ENCODE results near the gene ACTRT3. TPM values are rescaled to one million over a fixed set of nuclear protein-coding genes. Genes with fewer than 3 reads are reported as not detected.

Gene ACTRT3
- total and polyA plus RNA-seq, 2 of the 13 experiments (the other 11 are each of a cell fraction or from before 2014, with no cell fraction given), result 0.42 to 0.97 TPM

DNA sequence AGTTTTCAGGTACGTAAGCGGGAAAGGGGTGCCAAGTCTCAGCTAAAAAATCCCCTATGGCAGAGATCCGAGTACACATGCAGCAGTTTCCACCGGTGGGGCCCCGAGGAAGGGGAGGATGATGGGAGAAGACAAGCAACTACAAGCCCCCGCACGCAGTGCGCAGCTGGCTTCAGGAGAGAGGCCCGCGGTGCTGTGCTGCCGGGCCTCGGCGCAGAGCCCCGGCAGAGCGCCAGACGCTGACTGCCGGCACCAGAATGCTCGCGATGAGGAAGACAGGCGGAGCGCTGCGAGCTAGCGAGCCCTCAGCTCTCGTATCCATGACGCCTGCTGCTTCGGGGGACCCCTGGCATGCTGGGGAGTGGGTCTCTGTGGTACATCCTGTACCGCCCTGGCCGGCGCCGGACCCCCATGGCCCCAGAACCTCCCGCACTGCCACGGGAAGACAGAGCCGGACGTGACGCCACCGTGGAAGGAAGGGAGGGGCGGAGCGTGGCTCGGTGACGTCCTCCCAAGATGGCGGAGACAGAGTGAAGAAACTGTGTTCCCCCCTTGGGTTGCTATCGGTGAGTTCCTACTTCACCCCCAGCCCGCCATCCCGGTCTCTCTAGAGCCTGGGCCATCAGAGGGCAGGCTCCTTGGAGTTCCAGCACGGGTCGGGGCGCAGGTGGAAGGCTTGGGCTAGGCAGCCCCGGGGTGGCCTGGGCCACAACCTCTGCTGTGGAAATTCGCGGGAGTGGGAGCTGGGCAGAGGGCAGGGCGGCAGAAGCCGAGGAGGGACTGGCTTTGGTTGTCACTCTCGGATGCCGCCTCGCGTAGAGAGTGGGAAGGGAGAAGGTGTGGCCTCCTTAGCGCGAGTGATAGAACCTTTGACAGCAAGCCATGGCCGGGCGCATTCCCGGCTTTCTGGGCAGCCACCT is 3.8 kb upstream of the ACTRT3 start, which contains the start of gene MYNN (continued):
- TF ChIP-seq HNRNPUL1 (IDR thresholded peaks at IDR 0.05; ENCODE audit: low read depth, low read length), result no peak
- TF ChIP-seq, protein P1, sequence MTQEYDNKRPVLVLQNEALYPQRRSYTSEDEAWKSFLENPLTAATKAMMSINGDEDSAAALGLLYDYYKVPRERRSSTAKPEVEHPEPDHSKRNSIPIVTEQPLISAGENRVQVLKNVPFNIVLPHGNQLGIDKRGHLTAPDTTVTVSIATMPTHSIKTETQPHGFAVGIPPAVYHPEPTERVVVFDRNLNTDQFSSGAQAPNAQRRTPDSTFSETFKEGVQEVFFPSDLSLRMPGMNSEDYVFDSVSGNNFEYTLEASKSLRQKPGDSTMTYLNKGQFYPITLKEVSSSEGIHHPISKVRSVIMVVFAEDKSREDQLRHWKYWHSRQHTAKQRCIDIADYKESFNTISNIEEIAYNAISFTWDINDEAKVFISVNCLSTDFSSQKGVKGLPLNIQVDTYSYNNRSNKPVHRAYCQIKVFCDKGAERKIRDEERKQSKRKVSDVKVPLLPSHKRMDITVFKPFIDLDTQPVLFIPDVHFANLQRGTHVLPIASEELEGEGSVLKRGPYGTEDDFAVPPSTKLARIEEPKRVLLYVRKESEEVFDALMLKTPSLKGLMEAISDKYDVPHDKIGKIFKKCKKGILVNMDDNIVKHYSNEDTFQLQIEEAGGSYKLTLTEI (CRISPR knock-in tag; conservative IDR thresholded peaks at IDR 0.05), result no peak
- TF ChIP-seq ZNF629 (CRISPR knock-in tag; conservative IDR thresholded peaks at IDR 0.05), result 0 out of 2 replicates have a peak, but pooled peaks have one; percentile 25
- no peak; the same call in 1 of the 2 replicates for TF ChIP-seq MTF2 (CRISPR knock-in tag; IDR thresholded peaks at IDR 0.05; ENCODE audit: borderline replicate concordance)
- no peak for TF ChIP-seq ZNF234 (CRISPR knock-in tag; conservative IDR thresholded peaks at IDR 0.05)
- TF ChIP-seq, protein P2, sequence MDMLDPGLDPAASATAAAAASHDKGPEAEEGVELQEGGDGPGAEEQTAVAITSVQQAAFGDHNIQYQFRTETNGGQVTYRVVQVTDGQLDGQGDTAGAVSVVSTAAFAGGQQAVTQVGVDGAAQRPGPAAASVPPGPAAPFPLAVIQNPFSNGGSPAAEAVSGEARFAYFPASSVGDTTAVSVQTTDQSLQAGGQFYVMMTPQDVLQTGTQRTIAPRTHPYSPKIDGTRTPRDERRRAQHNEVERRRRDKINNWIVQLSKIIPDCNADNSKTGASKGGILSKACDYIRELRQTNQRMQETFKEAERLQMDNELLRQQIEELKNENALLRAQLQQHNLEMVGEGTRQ (IDR thresholded peaks at IDR 0.05; ENCODE audit: low read depth, low read length), result no peak
- TF ChIP-seq, protein P2 (CRISPR knock-in tag; IDR thresholded peaks at IDR 0.05; ENCODE audit: borderline replicate concordance), result no peak; the same call in 1 of the 2 replicates
- TF ChIP-seq ZNF230 (CRISPR knock-in tag; IDR thresholded peaks at IDR 0.05), result peak; percentile 64; the same call in 1 of the 2 replicates
- TF ChIP-seq, protein P3, sequence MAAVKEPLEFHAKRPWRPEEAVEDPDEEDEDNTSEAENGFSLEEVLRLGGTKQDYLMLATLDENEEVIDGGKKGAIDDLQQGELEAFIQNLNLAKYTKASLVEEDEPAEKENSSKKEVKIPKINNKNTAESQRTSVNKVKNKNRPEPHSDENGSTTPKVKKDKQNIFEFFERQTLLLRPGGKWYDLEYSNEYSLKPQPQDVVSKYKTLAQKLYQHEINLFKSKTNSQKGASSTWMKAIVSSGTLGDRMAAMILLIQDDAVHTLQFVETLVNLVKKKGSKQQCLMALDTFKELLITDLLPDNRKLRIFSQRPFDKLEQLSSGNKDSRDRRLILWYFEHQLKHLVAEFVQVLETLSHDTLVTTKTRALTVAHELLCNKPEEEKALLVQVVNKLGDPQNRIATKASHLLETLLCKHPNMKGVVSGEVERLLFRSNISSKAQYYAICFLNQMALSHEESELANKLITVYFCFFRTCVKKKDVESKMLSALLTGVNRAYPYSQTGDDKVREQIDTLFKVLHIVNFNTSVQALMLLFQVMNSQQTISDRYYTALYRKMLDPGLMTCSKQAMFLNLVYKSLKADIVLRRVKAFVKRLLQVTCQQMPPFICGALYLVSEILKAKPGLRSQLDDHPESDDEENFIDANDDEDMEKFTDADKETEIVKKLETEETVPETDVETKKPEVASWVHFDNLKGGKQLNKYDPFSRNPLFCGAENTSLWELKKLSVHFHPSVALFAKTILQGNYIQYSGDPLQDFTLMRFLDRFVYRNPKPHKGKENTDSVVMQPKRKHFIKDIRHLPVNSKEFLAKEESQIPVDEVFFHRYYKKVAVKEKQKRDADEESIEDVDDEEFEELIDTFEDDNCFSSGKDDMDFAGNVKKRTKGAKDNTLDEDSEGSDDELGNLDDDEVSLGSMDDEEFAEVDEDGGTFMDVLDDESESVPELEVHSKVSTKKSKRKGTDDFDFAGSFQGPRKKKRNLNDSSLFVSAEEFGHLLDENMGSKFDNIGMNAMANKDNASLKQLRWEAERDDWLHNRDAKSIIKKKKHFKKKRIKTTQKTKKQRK (IDR thresholded peaks at IDR 0.05; ENCODE audit: low read length), result no peak
- TF ChIP-seq, protein P4, sequence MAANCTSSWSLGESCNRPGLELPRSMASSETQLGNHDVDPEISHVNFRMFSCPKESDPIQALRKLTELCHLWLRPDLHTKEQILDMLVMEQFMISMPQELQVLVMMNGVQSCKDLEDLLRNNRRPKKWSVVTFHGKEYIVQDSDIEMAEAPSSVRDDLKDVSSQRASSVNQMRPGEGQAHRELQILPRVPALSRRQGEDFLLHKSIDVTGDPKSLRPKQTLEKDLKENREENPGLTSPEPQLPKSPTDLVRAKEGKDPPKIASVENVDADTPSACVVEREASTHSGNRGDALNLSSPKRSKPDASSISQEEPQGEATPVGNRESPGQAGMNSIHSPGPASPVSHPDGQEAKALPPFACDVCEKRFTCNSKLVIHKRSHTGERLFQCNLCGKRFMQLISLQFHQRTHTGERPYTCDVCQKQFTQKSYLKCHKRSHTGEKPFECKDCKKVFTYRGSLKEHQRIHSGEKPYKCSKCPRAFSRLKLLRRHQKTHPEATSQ (CRISPR knock-in tag; IDR thresholded peaks at IDR 0.05; ENCODE audit: borderline replicate concordance), result no peak
- TF ChIP-seq, protein P5, sequence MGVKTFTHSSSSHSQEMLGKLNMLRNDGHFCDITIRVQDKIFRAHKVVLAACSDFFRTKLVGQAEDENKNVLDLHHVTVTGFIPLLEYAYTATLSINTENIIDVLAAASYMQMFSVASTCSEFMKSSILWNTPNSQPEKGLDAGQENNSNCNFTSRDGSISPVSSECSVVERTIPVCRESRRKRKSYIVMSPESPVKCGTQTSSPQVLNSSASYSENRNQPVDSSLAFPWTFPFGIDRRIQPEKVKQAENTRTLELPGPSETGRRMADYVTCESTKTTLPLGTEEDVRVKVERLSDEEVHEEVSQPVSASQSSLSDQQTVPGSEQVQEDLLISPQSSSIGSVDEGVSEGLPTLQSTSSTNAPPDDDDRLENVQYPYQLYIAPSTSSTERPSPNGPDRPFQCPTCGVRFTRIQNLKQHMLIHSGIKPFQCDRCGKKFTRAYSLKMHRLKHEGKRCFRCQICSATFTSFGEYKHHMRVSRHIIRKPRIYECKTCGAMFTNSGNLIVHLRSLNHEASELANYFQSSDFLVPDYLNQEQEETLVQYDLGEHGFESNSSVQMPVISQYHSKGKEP (CRISPR knock-in tag; IDR thresholded peaks at IDR 0.05), result no peak
- no peak for TF ChIP-seq RFXANK (CRISPR knock-in tag; IDR thresholded peaks at IDR 0.05)
- TF ChIP-seq ZNF225 (CRISPR knock-in tag; IDR thresholded peaks at IDR 0.05), result peak; percentile 83
- TF ChIP-seq KLF6 (CRISPR knock-in tag; IDR thresholded peaks at IDR 0.05), result peak; percentile 92
- peak; percentile 37; the same call in 1 of the 2 replicates for TF ChIP-seq ATF7-NPFF (CRISPR knock-in tag; IDR thresholded peaks at IDR 0.05; ENCODE audit: low read depth)
- peak; percentile 58; the same call in 1 of the 2 replicates for TF ChIP-seq ZSCAN9 (CRISPR knock-in tag; IDR thresholded peaks at IDR 0.05; ENCODE audit: borderline replicate concordance)
- peak; percentile 81; the same call in 1 of the 2 replicates for TF ChIP-seq ZNF780A (CRISPR knock-in tag; IDR thresholded peaks at IDR 0.05)
- no peak for TF ChIP-seq JUNB (CRISPR knock-in tag; IDR thresholded peaks at IDR 0.05; ENCODE audit: borderline replicate concordance)
